Fibroblast of mammary gland (primary cell): ENCODE results near the gene ITPK1.

ENCODE experiments used
- DNase-seq: peaks from one replicate; pipeline ENCODE4 v3.0.0-alpha.2; 2010; ENCODE audit warnings: low read depth
- H3K4me3 ChIP-seq: 2 replicates; pipeline ENCODE4 v1.5.1; 2011; ENCODE audit warnings: low read depth, mild to moderate bottlenecking, low read length, moderate library complexity; ENCODE audit not compliant: control insufficient read depth
- TF ChIP-seq, protein P1 (sequence below): conservative IDR thresholded peaks from 2 replicates; pipeline ENCODE4 v1.5.1; 2011; ENCODE audit warnings: low read depth, low read length, inconsistent platforms; ENCODE audit not compliant: control insufficient read depth, insufficient read depth

Gene ITPK1

DNA sequence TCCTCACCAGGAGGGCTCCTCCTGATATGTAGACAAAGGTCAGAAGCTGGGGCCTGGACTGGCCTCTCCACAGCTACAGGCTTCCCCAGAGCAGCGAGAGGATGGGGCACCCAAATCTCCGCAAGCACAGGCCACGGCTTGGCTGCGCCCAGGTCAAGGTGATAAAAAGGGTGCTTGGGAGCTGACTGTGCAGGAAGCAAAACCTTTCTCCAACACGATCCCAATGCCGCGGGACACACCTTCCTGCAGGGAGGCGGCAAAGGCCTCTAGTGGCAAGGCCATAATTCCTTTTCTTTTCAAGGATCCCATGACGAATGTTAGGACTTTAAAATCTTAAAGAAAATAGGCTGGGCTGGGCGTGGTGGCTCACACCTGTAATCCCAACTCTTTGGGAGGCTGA, 13.6 kb downstream of the ITPK1 start:
- no peak overlapping the region for H3K4me3 ChIP-seq
- TF ChIP-seq, protein P1, sequence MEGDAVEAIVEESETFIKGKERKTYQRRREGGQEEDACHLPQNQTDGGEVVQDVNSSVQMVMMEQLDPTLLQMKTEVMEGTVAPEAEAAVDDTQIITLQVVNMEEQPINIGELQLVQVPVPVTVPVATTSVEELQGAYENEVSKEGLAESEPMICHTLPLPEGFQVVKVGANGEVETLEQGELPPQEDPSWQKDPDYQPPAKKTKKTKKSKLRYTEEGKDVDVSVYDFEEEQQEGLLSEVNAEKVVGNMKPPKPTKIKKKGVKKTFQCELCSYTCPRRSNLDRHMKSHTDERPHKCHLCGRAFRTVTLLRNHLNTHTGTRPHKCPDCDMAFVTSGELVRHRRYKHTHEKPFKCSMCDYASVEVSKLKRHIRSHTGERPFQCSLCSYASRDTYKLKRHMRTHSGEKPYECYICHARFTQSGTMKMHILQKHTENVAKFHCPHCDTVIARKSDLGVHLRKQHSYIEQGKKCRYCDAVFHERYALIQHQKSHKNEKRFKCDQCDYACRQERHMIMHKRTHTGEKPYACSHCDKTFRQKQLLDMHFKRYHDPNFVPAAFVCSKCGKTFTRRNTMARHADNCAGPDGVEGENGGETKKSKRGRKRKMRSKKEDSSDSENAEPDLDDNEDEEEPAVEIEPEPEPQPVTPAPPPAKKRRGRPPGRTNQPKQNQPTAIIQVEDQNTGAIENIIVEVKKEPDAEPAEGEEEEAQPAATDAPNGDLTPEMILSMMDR = no peak
- DNase-seq = no peak

DNA sequence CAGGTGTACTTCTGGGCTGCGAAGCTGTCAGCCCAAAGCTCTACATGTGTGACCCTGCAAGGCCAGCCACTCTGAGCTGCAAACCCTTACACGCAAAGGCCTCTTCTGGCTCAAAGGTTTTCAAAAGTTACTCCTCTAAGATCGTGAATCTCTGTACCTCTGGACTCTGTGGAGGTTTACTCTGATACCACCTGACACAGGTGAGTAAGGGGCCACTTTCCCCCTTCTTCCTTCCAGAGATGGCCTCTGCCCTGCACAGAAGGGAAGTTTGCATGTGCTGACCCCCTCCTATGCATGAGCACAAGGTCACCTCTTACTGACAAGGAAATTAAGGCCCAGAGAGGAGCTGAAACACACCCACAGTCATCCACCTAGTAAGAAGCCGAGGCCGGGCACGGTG, 14.5 kb downstream of the ITPK1 start:
- no peak for DNase-seq
- no peak overlapping the region for H3K4me3 ChIP-seq
- TF ChIP-seq, protein P1 = no peak

DNA sequence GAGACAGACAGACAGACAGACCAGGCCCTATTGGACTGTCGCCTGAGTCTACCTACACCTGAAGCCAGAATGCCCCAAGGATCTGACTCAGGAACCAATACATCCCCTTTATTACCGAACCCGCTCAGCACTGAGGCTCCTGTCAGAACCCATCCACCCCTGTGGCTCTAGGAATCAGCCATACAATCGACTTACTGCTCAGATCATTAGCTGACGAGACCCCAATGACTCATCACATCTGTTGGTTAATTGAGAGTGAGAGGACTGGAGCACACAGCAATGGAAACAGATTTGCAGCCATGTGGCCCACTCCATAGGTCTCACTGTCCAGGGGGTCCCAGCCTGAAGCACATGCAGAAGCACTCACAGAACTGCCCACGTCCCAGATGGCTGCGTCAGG, 15.2 kb downstream of the ITPK1 start:
- TF ChIP-seq, protein P1 = no peak
- DNase-seq = no peak
- no peak overlapping the region for H3K4me3 ChIP-seq

DNA sequence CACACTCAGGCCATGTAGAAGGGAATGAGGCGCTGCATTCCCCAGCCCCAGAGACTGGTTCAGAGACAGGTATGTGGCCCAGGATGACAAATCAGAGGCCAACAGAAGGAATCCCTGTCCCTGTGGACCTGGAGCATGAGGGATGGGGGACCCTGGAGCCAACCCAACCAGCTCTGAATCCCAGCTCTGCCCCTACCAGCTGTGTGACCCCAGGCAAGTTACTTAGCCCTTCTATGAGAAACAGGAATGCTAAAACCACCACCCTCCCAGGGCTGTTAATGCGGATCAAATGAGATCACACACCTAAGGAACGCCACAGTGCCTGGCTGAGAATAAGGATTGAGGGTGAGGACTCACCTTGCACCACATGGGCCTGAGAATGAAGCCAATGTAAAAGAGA, 15.6 kb downstream of the ITPK1 start:
- H3K4me3 ChIP-seq = no peak overlapping the region
- TF ChIP-seq, protein P1 = no peak
- DNase-seq = no peak

DNA sequence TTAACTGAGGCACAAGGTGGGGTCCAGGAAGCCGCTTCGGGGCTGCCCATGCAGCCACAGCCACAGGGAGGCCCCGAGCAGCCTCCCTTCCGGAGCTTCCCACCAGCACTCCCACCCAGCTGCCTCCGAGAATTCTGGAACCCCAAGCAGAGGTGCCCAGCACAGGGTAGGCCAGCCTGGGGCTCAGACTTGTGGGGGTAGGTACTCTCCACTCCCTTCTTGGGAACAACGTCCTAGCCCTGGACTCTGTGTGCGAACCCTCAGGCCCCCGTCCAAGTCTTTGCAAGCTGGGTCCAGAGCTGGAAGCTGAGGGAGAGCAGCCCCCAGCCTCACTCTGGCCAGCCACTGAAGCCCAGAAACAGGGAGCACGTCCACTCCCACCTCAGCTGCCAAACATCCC, 16.1 kb downstream of the ITPK1 start:
- DNase-seq = no peak
- TF ChIP-seq, protein P1 = no peak
- H3K4me3 ChIP-seq = no peak overlapping the region

DNA sequence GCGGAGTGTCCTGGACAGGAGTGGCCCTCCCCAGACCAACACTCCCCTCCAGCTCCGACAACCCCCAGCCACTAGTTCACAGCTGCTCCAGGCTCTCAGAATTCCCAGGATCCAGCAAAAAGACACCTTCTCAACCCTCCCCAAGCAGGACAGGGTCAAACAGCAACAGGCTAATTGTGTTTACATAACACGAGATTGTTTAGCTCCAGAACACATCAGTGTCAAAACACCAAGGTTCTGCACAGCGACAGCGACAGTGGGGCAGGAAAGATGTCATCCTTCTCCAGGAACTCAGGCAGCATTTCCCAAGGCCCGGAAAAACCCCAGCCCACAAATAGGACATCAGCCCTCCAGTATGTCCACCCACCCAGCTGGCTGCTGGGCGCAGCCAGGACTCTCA, 16.5 kb downstream of the ITPK1 start:
- TF ChIP-seq, protein P1 = no peak
- no peak overlapping the region for H3K4me3 ChIP-seq
- DNase-seq = no peak

DNA sequence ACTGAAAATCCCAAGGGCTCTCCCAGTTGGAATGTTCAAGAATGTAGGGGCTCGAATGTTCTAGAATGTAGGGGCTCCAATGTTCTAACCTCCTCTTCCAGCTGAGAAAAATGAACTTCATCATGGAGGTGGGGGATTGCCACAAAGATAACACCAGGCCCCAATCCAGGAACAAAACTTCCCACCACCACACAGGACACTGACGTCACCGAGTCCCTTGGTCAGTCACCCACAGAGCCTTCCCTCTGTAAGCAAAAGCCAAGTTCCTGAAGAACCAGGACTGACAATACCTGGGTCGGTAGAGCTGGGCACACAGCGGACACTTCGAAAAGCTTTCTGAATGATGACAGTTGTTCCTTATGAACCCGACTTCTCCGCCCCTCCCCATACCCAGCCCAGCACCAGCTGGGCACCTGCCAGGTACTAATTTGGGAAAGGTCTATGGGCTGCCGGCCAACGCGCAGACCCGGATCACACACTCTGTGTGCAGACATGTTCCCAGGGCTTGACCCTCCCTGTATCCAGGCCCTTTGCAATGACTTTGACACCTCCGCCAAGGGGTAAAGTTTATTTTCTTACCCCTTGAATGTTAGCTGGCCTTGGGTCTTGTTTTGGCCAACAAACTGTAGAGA, 18.9 kb downstream of the ITPK1 start:
- TF ChIP-seq, protein P1 = no peak
- DNase-seq = no peak
- H3K4me3 ChIP-seq = no peak overlapping the region
